ENCODE data around the gene UXS1.

DNA sequence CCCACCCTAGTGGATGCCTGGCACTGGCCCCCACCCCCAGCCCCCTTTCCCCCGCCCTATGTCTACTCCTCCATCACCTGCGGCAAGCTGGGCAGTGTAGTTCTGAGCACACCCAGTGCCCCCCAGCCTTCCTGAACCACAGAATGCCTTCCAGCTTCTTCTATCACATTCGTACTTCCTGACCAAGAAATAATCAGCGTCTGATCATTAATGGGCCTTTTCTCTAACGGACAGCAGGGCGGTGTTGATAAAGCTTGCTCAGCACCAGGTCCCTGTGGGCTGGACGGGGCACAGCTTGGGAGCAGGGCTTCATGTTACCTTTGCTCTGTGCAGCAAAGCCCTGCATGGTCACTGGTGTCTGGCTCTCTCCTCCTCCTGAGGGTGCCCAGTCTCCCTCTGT lies 15.4 kb downstream of the UXS1 start:
- no peak for TF ChIP-seq POLR2A (IDR thresholded peaks at IDR 0.05)
- TF ChIP-seq, protein P1, sequence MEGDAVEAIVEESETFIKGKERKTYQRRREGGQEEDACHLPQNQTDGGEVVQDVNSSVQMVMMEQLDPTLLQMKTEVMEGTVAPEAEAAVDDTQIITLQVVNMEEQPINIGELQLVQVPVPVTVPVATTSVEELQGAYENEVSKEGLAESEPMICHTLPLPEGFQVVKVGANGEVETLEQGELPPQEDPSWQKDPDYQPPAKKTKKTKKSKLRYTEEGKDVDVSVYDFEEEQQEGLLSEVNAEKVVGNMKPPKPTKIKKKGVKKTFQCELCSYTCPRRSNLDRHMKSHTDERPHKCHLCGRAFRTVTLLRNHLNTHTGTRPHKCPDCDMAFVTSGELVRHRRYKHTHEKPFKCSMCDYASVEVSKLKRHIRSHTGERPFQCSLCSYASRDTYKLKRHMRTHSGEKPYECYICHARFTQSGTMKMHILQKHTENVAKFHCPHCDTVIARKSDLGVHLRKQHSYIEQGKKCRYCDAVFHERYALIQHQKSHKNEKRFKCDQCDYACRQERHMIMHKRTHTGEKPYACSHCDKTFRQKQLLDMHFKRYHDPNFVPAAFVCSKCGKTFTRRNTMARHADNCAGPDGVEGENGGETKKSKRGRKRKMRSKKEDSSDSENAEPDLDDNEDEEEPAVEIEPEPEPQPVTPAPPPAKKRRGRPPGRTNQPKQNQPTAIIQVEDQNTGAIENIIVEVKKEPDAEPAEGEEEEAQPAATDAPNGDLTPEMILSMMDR (IDR thresholded peaks at IDR 0.05 in 4 of 5, conservative IDR thresholded peaks at IDR 0.05 in 1 of 5) = no peak

All from gastrocnemius medialis (tissue), 4 donors.